Peyer's patch (tissue), 4 donors: ENCODE data around the gene FAM131B. TPM values are rescaled to one million over a fixed set of nuclear protein-coding genes. Genes with fewer than 3 reads are reported as not detected.

Experiments used
- DNase-seq, 3 donors: peaks; one replicate each; pipeline ENCODE4 v3.0.0-alpha.2; 2017 to 2019
- H3K27ac ChIP-seq, 4 donors: fragments of 200-600 bp; sonication (generic); one replicate each; pipeline ENCODE4 v1.5.1; 2016 to 2019
- H3K27me3 ChIP-seq, 2 donors: fragments of 200-600 bp; sonication (generic); one replicate each; pipeline ENCODE4 v1.5.1; 2019
- H3K36me3 ChIP-seq, 3 donors: fragments of 200-600 bp; sonication (generic); one replicate each; pipeline ENCODE4 v1.5.1; 2016 to 2019
- H3K4me1 ChIP-seq, 4 donors: fragments of 200-600 bp; sonication (generic); one replicate each; pipeline ENCODE4 v1.5.1; 2016 to 2019
- H3K4me3 ChIP-seq, 4 donors: fragments of 200-600 bp; sonication (generic); 1 replicate in 3 of 4; 2 replicates in 1 of 4; pipeline ENCODE4 v1.5.1; 2016 to 2019; ENCODE audit warnings: mild to moderate bottlenecking in 1 of 4
- H3K9me3 ChIP-seq, 4 donors: fragments of 200-600 bp; sonication (generic); one replicate each; pipeline ENCODE4 v1.5.1; 2016 to 2019; ENCODE audit warnings: mild to moderate bottlenecking in 1 of 4
- POLR2A ChIP-seq, 2 donors: fragments of 450-650 bp; IDR thresholded peaks; one replicate each; pipeline ENCODE4 v1.5.1; 2017; ENCODE audit warnings: antibody characterized with exemption in 2 of 2, mild to moderate bottlenecking in 2 of 2, moderate library complexity in 2 of 2
- total RNA-seq, 4 donors: library from RNA; depleted of rRNA; stranded (reverse); fragments of >200 nt; gene quantifications; one replicate each; pipeline ENCODE4 v1.1.0, GENCODE V29; 2016
- TF ChIP-seq, protein P1 (sequence below), 6 experiments: fragments of 450-650 bp in 4 of 6; fragments of 200-600 bp in 2 of 6; sonication (generic) in 1 of 6; IDR thresholded peaks; one replicate each; pipeline ENCODE4 v1.5.1; 2017 to 2019; ENCODE audit warnings: antibody characterized with exemption in 6 of 6, mild to moderate bottlenecking in 3 of 6, moderate library complexity in 1 of 6

FAM131B gene
- total RNA-seq, 4 donors from 2014 or later = 0.66 to 0.83 (median 0.80) TPM; not detected in 1

DNA sequence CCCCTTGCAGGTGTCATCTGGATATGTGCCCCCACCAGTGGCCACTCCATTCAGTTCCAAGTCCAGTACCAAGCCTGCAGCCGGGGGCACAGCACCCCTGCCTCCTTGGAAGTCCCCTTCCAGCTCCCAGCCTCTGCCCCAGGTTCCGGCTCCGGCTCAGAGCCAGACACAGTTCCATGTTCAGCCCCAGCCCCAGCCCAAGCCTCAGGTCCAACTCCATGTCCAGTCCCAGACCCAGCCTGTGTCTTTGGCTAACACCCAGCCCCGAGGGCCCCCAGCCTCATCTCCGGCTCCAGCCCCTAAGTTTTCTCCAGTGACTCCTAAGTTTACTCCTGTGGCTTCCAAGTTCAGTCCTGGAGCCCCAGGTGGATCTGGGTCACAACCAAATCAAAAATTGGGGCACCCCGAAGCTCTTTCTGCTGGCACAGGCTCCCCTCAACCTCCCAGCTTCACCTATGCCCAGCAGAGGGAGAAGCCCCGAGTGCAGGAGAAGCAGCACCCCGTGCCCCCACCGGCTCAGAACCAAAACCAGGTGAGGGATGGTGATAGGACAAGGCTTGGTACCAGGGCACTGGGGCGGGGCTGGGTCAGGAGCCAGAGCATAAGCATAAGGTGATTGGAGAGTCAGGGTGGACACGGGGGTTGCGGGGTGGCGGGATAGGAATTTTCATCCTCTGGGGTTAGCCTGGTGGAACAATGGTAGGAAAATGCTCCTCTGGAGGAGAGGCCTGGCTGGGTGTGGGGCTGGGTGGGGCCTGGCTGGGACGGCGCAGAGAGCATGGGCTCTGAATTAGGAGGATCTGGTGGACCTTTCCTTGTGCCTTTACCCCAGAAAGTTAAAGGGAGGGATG is 20.5 kb upstream of the FAM131B start:
- H3K4me3 ChIP-seq = peak overlapping the region in 3 of 4 donors; percentile 77 to 100 (median 93)
- peaks cover 0 to 63% (median 28%) of the 10 kb centered on the region in 4 donors for H3K4me1 ChIP-seq
- H3K9me3 ChIP-seq = no peaks in the 10 kb centered on the region
- H3K36me3 ChIP-seq = peaks cover 0 to 13% (median 0%) of the 10 kb centered on the region in 3 donors
- no peaks in the 10 kb centered on the region for H3K27me3 ChIP-seq
- no peak for DNase-seq
- no peak for TF ChIP-seq POLR2A (IDR thresholded peaks at IDR 0.05)
- TF ChIP-seq, protein P1, sequence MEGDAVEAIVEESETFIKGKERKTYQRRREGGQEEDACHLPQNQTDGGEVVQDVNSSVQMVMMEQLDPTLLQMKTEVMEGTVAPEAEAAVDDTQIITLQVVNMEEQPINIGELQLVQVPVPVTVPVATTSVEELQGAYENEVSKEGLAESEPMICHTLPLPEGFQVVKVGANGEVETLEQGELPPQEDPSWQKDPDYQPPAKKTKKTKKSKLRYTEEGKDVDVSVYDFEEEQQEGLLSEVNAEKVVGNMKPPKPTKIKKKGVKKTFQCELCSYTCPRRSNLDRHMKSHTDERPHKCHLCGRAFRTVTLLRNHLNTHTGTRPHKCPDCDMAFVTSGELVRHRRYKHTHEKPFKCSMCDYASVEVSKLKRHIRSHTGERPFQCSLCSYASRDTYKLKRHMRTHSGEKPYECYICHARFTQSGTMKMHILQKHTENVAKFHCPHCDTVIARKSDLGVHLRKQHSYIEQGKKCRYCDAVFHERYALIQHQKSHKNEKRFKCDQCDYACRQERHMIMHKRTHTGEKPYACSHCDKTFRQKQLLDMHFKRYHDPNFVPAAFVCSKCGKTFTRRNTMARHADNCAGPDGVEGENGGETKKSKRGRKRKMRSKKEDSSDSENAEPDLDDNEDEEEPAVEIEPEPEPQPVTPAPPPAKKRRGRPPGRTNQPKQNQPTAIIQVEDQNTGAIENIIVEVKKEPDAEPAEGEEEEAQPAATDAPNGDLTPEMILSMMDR (IDR thresholded peaks at IDR 0.05) = no peak
- peak overlapping the region; percentile 94 to 99 (median 99) for H3K27ac ChIP-seq

DNA sequence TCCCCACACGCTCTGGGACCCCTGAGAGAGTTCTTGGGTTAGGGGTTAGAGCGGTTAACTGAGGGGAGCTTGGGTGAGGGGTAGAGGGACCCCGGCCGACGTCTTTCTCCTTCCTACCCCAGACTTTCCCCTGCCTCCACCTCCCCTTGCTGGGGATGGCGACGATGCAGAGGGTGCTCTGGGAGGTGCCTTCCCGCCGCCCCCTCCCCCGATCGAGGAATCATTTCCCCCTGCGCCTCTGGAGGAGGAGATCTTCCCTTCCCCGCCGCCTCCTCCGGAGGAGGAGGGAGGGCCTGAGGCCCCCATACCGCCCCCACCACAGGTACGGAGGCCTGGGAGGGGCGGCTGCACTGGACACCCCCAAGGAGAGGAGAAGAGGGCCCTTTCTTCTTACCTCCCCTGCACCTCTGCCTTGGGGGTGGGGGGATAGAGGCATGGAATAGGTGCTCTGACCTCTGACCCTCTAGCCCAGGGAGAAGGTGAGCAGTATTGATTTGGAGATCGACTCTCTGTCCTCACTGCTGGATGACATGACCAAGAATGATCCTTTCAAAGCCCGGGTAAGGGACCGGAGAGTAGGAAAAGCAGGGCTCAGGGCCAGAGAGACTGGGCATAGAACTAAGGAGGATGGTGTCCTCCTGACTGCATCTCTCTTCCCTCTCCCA is 19.7 kb upstream of the FAM131B start:
- DNase-seq = no peak
- Histone ChIP-seq H3K27ac (peak overlapping the region; percentile 94 to 99 (median 99)), H3K4me3 (peak overlapping the region; percentile 77 to 100 (median 87)), H3K9me3 (no peaks in the 10 kb centered on the region), H3K27me3 (no peaks in the 10 kb centered on the region), H3K36me3 (peaks cover 0 to 5% (median 0%) of the 10 kb centered on the region in 3 donors), H3K4me1 (peaks cover 0 to 59% (median 28%) of the 10 kb centered on the region in 4 donors)
- TF ChIP-seq POLR2A (IDR thresholded peaks at IDR 0.05) = no peak
- TF ChIP-seq, protein P1 (IDR thresholded peaks at IDR 0.05) = no peak

DNA sequence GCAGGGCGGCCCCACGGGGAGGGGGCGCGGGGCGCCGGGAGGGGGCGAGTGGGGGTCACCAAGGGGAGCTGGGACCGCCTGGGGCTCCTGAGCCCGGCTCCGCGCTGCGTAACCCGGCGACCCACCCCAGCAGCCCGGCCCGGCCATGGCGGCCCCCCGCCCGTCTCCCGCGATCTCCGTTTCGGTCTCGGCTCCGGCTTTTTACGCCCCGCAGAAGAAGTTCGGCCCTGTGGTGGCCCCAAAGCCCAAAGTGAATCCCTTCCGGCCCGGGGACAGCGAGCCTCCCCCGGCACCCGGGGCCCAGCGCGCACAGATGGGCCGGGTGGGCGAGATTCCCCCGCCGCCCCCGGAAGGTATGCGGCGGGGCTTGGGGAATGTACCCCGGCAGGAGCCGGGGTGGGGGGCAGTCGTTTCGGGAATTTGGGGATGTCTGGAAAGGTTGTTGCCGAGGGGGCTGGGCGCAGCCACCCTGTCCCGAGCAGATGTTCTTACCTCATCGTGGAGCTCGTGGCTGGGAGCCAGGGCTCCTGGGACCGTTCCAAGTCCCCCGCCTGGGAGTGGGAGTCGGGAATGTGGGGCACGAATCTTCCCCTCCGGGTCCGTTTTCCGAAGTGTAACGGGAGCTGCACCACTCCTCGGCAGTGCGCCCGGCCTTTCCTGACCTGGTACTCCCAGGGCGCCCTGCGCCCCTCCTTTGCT is 19.1 kb upstream of the FAM131B start:
- H3K27me3 ChIP-seq = no peaks in the 10 kb centered on the region

DNA sequence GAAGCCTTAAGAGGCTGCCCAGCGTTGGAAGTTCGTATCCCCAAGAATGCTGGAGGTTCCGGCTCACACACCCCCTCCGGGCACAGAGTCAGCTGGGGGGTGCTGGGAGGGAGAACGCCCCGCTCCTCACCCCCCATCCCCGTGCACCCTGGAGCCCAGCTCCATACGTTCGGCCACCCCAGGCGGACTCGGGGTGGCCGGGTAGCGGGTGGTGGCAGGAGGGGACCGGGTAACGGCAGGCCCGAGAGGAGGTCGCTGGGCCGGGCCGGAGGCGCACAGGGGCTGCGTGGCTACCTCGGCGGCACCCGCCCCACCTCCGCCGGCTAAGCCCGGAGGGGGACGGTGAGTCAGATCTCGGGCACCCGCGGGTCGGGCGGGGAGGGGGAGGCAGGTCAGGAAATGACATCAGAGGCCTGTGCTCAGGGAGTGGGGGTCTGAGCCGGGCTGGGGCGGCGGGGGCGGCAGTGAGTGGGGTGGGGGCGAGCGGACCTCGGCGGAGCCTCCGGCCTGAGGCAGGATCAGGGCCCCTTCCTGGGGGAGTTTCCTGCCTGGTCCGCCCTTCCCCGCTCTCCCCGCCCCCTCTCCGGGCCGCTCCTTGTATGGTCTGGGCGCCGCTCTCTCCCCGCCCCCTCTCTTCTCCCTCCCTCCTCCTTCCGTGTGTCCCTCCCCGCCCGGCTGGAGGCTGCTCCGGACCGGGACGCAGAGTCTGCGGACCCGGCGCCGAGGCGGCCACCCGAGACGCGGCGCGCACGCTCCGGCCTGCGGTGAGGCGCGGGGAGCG is 18.3 kb upstream of the FAM131B start, which contains the start of gene ZYX:
Gene ZYX (plus strand): TSS at position 700 of the 781 bp plus-strand sequence. CDS start 227 bp downstream, outside the sequence.
- peak; percentile 93 to 97 (median 97) for DNase-seq
- Histone ChIP-seq H3K36me3 (no peaks in the 10 kb centered on the region), H3K9me3 (no peaks in the 10 kb centered on the region), H3K4me1 (peaks cover 0 to 46% (median 24%) of the 10 kb centered on the region in 4 donors), H3K27me3 (no peaks in the 10 kb centered on the region), H3K4me3 (peak within 1 kb of the TSS; percentile 77 to 100 (median 87)), H3K27ac (peak within 1 kb of the TSS; percentile 94 to 99 (median 99))
- TF ChIP-seq, protein P1 (IDR thresholded peaks at IDR 0.05) = peak in 1 of 6 experiments; percentile 4
- TF ChIP-seq POLR2A (IDR thresholded peaks at IDR 0.05) = peak; percentile 77 to 82

More for the DNA sequence above, 19.1 kb upstream of the FAM131B start:
- peak overlapping the region; percentile 94 to 99 (median 99) for H3K27ac ChIP-seq
- no peaks in the 10 kb centered on the region for H3K9me3 ChIP-seq
- H3K36me3 ChIP-seq = no peaks in the 10 kb centered on the region
- H3K4me3 ChIP-seq = peak overlapping the region; percentile 77 to 100 (median 87)
- DNase-seq = peak in 2 of 3 donors; percentile 72 to 77
- no peak for TF ChIP-seq POLR2A (IDR thresholded peaks at IDR 0.05)
- TF ChIP-seq, protein P1 (IDR thresholded peaks at IDR 0.05) = no peak
- peaks cover 0 to 53% (median 28%) of the 10 kb centered on the region in 4 donors for H3K4me1 ChIP-seq
